Stimulated activated CD8-positive, alpha-beta memory T cell treated with anti-CD3 and anti-CD28 coated beads, Interleukin-7, amount 100 ng/mL, for 48 hours (primary cell): ENCODE data around the gene CDKAL1.
"Not testable (repeated sequence)": the region's sequence is repeated elsewhere in the genome, so short reads cannot be mapped to it uniquely, and the experiment has no call there.

Experiments used
- DNase-seq, 2 donors: peaks; one replicate each; pipeline ENCODE4 v3.0.0-alpha.2; 2020; ENCODE audit warnings: low read depth in 1 of 2; ENCODE audit errors: extremely low read depth in 1 of 2

CDKAL1 gene

DNA sequence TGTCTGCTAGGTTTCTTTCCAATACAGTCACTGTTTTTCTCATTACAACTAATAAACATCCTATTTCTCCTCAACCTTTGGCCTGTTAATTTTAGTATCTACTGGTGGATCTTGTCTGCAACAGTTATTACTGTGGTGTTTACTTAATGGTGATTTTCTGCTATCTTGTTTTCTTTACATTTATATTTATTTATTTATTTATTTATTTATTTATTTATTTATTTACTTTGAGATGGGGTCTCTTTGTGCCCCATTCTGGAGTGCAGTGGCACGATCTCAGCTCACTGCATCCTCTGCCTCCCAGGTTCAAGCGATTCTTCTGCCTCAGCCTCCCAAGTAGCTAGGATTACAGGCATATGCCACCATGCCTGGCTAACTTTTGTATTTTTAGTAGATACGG is 15.1 kb downstream of the CDKAL1 start:
- DNase-seq: not testable (repeated sequence)

DNA sequence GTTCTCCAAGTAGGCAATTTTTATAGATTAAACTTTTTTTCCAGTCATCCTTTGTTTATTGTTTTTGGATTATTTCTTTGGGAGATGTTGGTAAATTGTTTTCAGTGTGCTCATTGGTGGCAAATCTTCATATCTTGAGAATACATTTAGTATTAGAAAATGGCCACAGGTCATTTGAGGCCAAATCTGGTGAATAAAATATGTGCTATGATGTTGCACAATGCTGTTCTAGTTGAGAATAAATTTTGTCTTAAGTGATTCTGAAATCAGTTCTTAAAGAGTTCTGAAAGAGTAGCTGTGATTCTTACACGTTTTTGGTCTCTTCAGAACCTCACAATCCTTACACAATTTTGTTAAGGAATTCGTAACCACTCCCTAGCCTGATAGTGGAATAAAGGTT is 20.1 kb downstream of the CDKAL1 start:
- DNase-seq: no peak

DNA sequence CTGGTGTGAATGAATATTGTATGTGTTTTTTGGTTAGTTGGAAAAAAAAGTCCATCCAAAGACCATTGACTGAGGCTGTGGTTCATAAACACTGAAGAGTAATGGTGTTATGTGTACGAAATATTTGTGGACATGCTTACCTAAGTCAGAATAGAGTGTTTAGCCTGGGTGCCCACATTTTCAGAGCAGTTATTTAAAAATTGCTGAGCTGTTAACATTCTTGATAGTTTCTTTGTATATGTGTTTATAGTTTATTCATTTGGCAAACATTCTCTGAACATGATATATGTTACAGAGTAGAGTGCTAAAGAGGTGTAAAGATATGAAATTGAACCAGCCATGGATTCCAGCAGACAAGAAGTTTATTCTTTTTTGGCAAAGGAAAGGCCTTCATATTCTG is 20.6 kb downstream of the CDKAL1 start:
- no peak for DNase-seq

DNA sequence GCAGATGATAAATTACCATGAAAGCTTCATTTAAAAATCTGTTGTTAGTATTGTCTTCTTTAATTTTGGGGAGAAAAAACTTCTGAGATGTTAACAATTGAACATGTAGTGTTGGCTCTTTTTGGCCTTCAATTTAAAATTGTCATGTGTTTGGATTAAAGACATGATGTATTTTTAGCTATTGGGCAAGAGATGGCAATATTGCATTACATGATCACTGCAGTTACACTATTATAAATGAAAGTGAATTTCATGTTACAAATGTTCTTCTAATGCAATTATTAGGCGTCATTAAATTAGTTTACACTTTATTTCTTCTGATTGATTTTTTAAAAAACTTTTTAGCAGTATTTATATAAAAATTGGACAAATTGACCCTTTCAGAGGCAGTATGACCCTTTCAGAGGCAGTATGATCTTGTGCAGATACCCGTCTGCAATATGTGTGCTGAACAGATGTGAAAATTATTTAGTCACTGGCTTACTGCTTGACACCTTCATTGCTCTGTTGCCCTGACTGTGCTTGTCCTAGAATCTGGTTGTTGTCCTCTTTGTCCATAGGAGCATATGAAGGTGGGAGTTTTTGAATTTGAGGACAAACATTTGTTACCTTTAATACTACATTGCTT is 25.8 kb downstream of the CDKAL1 start:
- no peak for DNase-seq

DNA sequence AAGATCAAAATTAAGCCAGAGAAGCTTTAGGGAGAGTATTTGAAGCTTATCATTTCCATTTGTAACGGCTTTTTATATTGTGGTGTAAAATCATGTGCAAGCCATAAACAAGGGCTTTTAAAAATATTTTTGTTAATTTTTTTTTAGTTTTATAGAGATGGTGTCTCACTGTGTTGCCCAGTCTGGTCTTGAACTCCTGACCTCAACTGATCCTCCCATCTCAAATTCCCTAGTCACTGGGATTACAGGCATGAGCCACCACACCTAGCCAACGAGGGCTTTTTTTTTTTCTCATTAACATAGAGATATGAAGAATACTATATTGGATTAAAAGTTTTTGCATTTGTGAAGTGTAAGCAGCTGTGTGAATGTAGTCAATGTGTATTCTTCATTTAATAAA is 29.1 kb downstream of the CDKAL1 start:
- DNase-seq: no peak

DNA sequence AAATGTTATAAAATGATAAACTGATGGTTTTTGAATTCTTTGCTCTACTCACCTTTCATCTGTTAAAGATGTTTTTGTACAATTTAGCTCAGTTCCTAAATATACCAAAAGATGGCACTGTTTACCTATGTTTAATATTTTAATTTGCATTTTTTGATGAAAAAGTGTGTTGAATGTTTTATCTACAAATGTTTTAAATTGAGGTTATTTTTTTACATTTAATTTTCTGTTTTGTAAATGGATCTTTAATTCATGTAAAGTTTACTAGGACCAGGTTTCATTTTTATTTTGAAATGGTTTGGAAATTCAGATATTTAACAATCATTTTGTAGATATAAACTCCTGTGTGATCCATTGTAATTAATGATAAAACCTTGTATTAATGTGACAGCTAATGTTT is 30.0 kb downstream of the CDKAL1 start:
- DNase-seq: no peak

DNA sequence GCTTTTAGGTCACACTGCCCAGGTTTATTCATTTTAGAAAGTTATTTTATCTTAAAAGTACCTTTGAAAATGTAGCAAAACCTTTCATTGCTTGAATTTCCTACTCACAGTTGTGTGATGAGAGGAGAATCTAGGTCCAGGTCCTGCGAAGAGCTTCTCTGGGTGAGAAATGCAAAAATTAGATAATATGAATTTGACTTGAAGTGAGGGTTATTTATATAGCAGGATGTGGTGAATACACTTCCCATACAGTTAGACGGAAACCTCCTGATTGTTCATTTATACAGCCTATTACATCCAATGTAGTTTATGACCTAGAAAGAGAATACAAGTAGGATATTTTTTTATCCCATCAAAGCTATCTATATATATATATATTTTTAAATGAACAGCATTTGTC is 30.5 kb downstream of the CDKAL1 start:
- DNase-seq: no peak

DNA sequence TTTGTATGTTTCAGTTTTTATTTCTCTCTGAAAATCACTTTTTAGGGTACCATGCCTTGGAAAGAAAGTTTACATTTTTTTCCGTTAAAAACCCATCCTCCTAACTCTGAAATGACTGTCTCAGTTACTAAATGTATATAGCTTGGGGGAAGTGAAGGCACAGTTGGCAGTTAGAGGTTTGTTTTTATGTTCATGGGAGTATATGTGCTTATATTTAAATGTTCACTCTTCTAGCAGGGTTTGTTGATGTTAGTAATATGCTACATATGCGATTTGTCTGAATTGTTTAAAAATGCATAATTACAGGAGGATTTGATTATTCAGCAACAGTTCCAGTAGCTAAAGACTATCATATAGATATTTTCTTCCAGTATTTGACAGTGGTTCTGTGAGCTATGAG is 31.1 kb downstream of the CDKAL1 start:
- no peak for DNase-seq

DNA sequence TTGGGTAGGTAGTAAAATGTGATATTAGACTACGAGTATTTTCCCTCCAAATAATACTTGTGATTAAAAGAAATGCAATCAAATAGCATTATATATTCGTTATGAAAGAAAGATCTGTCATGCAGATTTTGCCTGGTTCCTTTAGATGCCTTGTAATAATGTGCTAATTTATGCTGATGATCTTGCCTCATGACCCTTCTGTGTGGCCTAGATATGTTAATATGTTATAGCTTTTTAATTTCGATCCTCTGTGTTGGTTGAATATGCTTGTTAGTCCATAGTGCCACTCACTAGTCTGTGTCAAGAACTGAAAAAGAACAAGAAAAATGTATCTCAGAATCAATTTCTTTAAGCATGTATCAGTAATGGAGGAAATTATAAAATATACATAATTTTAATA is 31.9 kb downstream of the CDKAL1 start:
- no peak for DNase-seq

DNA sequence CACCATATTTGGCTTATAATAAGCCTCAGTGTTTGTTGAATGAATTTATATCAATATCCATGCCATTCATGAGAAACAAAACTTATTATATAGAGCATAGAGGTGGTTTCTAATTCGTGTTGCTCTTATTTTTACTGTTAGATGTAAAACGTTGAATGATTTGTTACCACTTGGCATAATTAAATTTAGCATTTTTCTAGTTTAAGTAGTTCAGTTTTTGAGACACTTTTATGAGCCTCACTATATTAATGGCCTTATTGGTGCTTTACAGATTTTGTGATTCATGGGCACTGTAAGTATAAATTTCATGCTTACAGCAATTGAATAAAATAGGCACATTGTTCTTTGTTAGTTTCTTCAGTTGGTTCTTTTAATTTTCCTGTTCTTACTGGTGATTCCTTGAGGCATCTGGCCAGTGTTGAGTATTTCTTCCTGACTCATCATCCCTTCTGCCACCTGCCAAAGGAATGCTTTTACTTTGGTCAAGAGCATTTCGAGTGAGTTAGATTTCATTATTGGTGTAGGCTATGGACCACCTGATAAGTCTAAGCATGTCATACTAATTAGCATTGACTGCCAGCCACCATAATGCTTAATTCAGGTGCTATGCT is 34.8 kb downstream of the CDKAL1 start:
- DNase-seq: no peak

DNA sequence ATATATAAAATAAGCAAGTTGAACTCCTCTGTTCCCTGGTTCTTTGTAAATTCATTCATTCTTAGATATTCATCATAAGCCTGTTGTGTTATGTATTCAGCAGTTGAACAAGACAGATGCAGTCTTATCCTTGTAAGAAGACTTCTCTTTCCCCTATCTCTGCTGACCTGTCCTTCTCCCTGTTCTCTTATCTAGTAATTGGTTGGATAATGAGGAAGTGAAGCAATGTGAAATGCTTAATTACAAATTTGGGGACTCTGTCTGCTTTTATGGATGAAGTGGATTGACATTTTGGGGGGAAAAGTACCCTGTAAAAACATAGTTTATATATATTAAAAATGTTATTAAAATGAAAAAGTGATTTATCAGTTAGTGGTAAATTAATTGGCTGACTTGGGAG is 37.0 kb downstream of the CDKAL1 start:
- no peak for DNase-seq

DNA sequence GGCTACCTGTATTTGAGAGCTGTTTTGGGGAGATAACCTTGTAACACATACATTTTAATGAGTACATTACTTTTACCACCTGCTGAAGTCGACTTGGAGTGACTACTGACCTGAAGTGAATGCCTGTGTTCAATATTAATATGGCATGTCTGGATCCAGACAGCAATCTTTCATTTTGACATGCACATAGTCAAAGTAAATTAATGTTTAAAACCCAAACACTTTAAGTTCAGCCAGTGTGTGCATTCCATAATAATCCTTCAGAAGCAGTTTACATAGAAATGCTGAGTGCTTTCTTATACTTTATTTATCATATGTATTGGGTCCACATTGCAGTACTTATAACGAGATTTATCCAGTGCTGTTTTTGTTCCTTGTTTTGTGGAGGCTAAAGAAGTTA is 38.0 kb downstream of the CDKAL1 start:
- DNase-seq: no peak

DNA sequence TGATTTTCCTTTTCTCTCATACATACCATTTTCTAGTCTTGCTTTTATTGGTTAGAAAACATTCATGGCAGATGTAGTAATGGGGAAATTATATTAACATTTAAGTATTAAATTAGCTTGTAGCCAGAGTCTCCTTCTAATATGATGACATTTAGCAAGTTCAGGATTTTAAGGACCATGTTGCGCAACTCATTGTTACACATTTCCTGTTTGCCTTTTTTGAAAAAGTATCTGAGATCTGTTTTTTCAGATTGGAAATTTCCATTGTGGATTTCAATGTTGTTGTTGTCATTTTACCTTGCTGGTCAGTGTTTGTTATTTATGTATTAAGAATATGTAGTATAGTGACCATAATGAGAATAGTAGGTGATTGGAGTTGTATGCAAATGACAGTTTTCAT is 38.7 kb downstream of the CDKAL1 start:
- DNase-seq: no peak

DNA sequence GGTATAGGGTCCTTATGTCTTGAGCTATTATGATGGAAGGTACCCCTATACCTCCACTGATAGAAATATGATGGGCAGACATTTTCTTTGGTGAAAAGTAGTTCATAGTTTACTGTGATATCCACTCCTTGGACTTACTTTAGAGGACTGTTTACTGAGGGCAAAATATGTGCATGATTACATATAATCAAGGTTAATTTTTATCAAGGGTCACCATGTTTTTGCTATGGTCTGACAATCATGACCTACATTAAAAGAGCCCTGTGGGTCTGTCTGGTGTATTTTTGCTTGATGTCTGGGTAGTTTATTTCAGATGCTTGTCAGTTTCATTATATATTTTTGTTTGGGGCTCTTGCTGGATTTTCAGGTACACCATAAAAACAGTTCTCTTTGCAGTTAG is 40.1 kb downstream of the CDKAL1 start:
- no peak for DNase-seq

DNA sequence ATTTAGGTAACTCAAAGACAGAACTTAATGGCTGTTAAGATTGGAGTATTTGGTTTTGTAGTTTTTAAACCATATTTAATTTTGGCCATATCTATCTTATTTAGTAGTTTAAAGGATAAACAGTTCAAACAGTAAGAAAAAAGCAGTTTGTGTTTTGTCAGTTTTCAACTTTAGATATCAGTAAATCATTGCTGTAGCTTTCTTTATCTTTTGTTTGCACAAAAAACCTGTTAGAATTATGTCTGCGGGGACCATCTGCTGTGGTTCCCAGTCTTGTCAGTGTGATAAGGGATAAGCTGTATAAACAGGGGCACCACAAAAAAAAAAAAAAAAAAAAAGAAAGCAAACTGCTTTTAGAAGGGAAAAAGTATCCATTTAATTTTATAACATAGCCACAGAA is 40.9 kb downstream of the CDKAL1 start:
- no peak for DNase-seq

DNA sequence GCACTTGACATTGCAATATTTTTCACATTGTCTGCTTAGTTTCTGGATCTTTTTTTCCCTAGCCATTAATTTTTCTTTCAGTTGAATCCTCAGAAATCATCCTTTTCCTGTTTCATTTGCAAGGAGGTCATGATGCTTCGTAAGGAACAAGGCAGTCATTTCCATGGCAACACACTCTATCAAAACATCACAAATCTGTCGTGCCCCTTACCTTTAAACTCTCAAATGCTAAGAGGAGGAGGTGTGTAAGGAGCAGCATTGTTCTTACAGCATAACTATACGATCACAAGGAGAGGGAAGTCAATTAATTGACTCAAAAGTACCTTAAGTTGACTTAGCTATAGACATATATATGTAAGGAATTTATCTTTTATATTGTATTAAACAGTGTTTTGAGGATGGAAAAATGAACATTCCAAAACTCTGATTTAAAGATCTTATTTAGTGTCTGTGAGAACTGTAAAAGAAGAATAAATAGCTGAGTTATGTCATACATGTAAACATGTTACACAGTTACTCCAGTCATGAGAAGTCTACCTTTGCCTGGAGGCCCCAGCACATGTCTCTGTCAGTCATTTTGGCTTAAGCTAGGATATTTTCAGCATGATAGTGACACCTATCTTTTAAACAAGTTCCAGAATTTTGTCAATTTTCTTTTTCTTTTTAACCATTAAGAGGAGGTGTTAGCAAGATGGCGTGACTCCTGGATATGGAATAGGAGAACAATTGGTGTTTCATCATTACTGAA is 41.6 kb downstream of the CDKAL1 start:
- no peak for DNase-seq

DNA sequence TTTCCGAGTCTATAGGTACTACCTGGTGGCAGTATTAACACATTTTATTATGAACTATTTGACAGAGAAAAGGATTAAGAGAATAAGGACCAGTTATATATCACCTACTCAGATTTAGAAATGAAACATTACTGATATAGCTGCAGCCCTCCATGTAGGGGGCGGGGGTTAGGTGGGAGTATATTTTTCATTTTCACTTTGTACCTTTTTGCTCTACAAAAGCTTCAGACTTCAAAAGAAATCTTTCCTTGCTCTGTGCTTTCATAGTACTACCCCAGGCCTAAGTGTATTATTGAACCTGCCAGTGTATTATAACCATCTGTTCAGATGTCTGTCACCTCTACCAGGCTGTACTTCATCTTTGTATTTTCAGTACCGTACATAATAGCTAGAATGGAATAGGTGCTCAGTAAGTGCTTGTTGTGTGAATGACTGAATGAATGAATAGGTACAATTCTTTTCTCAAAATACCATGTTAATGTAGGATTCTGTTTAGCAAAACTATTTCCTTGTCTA is 43.0 kb downstream of the CDKAL1 start:
- no peak for DNase-seq

DNA sequence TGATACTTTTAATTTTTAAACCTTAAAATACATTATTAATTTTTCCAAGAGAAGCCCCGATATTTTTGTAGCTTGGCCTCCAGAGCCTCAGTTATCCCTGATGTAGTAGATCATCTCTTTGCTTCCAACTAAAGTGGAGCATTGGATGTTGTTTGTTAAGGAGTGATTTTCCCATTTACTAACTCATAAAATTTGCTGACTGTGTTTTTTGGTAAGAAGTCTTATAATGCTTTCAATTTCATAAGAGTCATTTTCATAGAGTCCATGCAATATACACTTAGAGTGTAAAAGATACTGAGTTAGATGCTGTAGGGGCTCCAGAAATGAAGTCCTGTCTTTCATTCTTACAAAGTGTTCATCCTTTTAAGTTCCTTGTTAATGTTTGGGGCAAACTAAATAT is 46.8 kb downstream of the CDKAL1 start:
- DNase-seq: no peak

DNA sequence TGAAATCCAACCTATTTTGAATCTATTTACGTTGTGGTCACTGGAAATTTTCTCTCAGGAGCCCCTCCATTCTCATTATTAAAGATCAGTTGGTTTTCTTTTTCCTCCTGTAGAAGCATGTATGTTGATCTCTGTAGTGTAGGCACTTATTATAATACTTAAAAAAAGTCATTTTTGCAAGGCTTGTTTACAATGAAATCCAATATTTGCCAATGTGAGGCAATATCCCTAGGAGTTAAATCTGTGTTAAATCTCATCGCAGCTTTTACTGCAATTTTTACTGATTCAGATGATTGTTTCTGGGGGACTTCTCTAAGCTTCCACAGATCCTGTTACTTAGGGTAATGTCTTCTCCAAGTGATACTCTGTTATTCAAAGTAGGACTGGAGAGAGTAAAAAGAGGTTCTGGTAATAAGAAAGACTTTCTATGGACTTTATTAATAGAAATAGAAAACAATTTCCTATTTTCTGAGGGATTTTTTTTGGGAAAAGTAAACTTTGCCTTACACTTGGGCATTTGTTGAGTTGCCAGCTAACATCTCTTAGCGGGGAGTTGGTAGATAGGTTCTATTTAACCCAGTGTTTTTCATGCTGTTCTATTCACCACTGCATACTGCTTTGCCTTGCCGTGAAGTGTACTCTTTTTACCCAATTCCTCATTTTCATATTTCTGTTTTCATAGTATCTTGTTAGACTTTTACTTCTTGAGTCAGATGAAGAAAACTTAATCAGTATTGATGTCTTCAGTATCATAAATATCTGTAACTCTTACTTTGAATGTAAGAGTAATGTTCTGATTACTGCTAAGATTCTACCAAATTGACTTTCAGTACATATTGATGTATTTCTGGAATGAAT is 48.6 kb downstream of the CDKAL1 start:
- no peak for DNase-seq

DNA sequence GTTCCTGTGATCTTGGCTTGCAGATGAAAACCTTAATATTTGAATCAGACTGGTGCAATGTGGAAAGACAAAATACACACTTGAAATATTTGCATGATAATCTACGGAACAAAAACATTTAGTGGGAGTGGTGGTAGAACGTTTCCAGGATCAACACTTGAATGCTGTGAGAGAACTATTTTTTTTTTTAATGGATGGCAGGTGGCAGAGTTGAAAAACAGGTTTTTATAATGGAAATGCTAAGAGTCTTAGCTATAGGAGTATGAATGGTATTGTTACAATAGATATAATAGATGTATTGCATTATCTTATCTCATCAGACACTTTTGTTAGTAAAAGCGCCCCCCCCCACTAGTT is 49.2 kb downstream of the CDKAL1 start:
- no peak for DNase-seq

DNA sequence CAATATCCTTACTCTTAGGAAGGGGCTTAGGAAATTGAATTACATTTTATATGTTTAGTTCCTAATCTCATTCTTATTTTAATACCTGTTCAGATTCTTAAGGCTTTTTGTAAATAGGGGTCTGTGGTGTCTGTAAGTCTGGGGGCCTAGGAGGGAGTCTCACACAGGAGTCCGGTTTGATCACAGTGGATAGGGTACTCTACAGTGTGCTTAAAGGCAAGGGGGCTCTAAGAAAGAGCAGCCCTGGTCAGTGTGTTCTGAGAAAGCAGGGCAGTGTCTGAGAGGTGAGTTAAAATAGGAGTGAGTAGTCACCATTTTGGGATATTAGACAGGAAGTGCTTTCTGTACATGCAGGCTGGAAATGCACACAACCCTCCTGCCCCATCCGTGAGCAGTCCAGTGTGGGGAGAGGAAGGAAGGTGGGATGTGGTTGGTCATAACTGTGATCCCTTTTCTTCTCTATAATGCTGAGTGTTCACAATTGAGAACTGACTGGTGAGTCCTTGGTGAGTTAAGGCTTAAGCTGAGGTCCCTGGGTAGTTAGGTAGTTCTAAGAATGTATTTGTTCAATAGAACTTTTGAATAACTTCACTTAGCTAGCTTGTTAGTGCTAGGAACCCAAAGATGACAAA is 50.0 kb downstream of the CDKAL1 start:
- DNase-seq: no peak
